Activated CD8-positive, alpha-beta memory T cell treated with anti-CD3 and anti-CD28 coated beads, Interleukin-2, amount 50 U/mL, for 1 hour (primary cell): Measurements from ENCODE around the gene HS6ST1.

Experiments
- DNase-seq: peaks from one replicate; pipeline ENCODE4 v3.0.0-alpha.2; 2020; ENCODE audit errors: extremely low read depth

HS6ST1 gene

DNA sequence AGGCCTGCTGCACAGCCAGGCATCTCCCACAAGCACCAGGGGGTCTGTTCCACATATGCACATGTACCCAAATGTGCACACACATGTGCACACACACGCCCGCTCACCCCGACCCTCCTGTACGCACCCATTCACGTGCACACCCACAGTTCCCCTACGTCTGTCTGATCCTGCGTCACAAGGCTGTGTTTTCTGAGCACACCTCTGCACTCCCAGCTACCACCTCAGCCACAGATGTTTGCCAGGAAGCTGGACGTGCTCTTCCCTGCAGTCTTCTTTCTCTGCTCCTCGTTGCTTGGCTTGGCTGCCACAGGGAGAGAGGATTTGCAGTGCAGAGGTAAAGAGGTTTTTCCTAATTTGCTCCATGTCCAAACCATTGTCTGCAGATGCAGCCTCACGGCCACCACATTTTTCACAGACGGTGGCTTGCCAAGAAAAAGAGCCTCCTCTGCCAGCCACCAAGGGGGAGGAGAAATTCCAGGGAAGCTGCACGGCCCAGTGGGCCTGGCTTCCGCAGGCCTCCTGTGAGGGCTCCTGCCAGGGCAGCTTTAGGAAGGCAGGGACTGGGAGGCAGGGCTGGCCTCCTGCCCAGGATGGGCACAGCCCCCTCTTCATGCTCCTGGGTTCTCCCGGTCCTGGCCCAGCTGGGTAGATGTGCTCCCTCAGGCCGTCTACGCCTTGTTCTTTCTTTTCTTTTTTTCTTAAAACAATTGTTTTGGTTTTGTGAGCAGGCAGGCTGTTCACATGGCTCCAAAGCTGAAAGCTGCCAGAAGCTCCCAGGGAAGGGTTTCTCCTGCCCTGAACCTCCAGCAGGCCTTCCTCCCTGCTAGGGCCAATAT, 29.3 kb upstream of the HS6ST1 start:
- no peak for DNase-seq

DNA sequence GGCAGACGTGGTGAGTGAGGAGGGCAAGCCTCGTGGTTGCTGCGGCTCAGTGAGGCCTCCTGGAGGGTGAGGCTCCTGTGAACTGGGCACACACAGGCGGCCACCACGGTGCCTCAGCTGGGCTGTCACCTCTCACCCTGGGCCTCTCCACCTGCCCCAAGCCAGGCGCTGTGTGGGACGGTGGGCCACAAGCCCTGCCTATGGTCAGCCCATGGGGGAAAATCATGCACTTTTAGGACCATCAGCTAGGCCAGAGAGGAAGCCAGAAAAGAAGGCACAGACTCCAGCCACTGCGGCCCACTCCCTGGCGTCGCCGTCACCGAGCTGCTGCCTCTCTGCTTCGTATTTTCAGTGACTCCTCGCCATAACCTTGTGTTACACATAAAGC, 28.5 kb upstream of the HS6ST1 start:
- no peak for DNase-seq

DNA sequence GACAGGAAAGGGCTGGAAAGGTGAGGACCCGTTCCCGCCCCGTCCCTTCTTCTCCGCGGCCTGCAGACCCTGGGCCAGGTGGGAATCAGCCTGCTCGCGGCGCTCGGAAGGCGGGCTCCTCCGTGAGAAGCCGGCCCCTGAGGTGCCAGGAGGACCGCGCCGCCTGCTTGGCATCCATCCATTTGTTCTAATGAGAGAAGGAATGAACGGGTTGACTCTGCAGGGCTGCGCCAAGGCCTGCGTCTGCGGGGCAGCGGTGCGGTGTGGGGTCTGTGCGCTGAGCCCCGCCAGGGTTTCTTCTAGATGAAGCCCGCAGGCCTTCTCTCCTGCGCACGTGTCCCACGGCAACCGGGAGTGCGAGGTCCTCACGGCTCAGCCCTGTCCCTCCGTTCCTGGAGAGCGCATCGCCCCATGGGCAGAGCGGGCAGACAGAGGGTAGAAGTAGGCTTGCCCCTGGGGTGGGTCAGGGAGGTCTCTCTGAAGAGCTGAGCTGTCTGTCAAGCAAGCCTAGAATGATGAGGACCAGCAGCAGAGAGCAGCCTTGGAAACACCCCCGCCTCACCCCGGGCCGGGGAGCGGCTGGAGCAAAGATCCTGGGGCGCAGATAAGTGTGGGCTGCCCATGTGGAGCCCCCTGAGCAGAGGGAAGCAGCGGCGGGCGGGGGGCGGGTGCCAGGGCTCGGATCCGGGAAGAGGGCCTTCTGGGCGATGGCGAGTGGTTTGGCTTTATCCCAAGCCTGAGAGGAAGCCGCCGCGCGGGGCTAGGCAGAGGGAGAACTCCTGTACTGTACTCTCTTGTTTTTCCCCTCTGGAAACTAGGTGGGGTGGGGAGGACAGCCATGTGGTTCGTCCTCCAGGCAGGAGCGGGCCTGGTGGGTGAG, 27.9 kb upstream of the HS6ST1 start:
- DNase-seq: no peak

DNA sequence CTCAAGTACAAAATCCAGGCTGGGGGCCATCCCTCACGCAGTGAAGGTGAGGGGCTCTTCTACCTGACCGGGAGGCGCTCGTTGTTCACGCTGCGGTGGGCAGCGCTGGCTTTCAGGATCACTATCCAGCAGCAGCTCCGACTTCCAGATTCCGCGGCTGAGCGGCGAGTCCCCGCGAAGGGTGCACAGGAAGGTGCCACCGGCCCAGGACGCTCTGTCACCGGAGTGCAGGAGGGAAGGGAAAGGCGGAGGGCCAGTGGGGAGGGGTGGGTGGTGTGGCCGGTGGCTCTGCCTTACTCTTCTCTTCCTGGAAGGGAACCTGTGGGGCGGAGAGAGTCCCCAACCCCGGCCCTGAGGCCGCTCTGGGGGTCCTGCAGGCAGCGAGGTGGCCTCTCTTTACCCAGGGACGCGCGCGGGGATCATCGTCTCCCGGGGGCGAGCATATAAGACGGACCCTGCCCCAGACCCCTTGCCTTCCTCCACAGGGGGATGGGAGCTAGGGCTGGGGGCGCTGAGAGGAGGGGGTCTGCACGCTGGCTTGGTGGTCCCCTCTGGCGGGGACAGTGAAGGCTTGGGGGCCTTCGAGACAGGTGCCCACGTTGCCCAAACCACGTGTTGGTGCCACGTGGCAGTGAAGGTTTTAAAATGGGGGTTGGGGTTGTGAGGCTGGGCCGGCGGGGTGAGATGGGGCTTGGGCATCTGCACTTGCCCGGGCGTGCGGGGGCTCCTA, 26.9 kb upstream of the HS6ST1 start:
- no peak for DNase-seq

DNA sequence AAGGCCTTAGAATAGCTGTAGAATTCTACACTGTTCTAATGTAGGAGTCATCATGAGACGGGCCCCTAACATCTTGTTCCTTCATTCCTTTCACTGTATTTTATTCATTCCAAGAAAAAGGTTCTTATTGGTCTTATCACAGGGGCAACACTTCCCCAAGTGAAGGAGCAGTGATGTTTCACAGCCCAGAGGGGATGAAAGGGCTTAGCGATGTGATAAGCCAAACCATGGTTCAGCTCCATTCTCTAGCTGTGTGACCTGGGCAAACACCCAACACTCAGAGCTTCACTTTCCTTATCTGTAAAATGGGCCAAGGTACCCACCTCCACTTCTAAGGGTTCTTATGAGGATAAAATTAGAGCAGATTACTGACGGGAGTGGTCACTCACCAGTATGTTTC, 25.4 kb upstream of the HS6ST1 start:
- DNase-seq: no peak

DNA sequence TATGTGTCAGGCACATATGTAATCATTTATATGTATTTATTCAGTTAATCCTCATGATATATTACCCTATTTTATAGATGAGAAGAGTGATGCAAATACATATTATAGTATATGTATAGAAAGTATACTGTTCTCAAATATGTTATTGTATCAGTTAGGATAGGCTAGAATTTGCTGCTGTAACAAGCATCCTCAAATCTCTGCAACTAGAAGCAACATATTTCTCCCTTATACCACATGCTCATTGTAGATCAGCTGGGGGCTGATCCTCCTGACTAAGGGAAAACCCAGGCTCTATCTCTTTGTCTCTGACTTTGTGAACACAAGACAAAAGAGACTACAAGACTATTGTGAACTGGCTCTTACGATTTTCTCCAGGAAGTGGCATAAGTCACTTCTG, 24.8 kb upstream of the HS6ST1 start:
- no peak for DNase-seq

DNA sequence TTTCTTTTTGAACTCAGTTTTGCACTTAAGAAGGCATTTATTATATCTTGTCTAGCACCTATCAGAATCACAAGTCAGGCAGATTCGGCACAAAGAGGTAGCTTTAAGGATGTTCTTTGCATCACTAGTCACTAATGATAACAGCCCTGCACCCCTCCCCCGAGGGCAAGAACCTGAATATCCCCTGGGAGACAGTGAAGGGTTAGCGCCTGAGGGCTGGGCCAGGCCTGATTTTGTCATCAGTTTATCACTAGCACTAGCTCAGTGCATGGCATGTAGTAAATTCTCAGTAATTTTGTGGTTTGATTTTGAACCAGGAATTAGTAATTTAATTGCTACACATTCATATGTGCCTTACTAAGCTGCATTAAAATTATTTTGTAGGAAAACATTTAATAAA, 23.9 kb upstream of the HS6ST1 start:
- DNase-seq: no peak

DNA sequence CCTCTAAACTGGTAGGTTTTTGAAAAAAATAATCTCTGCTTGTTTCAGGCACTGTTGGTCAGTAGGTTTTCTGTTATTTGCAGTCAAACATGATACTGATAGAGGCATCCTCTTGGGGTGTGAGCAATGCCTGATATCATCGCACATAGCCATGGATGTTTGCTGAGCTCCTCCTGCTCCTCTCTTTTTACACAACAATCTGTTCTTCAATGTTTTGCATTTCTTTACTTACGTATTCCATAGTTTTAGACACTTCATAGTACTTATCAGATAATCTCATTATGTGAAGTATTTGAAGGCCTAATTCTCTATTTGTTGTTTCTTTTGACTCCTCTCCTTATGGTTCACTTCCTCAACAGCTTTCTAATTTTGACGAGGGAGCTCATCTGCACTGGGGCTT, 23.0 kb upstream of the HS6ST1 start:
- no peak for DNase-seq

DNA sequence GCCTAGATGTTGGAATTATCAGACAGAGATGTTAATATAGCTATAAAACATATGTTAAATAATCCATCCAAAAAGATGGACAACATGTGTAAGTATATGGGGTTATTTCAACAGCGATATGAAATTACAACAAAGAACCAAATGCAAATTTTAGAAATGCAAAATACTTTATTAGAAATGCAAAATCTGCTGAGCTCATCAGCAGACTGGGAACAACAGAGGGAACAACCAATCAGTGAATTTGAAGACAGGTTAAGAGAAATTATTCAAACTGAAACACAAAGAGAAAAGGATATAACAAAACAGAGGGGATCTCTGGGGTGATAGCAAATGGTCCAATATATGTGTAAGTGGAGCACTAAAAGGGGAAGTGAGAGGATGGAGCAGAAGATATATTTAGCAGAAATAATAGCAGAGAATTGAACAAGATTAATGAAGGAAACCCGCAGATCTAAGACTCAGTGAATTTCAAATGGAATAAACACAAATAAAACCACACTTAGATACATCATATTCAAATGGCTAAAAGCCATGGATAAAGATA, 13.5 kb upstream of the HS6ST1 start:
- DNase-seq: no peak

DNA sequence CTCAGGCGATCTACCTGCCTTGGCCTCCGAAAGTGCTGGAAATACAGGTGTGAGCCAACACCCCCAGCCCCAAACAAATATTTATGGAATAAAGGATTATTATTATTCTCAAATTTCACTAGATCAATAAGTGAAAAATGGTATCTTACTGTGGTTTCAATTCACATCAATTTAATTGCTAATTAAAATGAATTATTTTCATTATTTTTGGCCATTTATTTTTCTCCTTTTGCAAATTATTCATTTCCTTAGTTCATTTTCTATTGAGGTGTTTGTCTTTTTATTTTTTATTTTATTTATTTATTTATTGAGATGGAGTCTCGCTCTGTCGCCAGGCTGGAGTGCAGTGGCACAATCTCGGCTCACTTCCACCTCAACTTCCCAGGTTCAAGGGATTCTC, 11.9 kb upstream of the HS6ST1 start:
- DNase-seq: no peak

DNA sequence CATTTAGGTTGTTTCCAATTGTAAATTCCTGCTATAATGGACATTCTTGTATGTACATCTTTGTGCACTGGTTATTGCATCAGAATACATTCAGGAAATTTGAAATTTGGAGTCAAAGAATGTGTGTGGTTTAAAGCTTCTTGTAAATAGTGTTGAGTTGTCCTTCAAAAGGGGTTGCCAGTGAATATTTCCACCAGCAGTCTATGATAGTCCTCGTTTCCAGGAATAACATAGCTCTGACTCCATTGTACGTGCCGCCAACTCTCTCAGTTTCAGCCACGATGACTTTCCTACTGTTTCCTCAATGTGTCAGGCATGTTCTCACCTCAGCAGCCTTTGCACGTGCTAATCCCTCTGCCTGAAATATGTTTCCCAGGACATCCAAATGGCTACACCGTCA, 10.9 kb upstream of the HS6ST1 start:
- no peak for DNase-seq

DNA sequence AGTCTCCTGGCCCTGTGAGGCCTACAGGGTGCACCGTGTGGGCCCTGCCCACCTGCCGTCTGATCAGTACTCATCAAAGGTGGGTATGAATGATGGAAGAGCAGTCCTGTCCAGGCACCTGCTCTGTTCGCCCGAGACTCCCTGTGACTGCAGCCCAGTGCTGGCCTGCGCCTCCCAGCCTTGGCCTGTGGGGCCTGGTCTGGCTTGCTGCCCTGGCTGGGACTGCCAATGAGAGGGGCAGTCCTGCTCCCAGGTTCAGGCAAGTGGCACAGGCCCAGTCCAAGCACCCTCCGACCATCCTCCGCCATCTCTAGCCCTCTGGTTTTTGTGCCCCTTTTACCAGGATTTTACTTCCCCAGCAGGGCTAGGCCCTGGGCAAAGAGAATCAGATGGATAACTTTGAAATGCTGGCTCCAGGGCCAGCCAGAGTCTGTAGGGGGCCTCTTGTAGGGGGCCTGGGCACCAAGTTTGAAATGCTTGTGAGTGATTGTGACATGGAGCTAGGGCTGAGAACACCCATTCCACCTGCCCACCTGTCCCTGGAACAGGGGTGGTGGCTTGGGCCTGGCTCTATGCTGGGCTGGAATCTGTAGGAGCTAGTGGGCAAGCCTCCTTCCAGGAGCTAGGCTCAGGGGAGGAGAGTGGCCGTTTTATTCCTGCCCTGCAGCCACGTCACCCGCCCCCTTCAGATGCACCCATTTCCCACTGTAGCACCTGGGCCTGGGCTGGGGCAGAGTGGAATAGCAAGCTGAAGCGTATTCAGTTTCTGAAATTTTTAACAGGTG, 8.7 kb upstream of the HS6ST1 start:
- no peak for DNase-seq

DNA sequence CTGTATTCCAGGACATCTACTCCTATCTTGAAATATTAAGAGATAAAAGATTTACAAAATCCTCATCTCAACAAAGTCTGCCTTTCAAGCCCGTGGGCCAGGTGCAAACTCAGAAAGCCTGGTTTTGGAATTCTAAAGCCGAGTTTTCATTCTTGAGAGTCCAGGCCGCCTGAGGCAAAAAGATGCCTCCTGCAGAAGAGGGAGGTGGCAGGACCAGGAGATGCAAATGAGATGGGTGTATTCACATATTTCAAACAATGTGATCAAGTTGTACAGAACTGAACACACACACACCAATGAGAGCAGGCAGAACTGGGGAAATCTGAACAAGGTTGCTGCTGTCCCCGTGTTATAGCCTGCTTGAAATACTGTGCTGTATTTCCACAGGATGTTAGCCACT, 7.7 kb upstream of the HS6ST1 start:
- no peak for DNase-seq

DNA sequence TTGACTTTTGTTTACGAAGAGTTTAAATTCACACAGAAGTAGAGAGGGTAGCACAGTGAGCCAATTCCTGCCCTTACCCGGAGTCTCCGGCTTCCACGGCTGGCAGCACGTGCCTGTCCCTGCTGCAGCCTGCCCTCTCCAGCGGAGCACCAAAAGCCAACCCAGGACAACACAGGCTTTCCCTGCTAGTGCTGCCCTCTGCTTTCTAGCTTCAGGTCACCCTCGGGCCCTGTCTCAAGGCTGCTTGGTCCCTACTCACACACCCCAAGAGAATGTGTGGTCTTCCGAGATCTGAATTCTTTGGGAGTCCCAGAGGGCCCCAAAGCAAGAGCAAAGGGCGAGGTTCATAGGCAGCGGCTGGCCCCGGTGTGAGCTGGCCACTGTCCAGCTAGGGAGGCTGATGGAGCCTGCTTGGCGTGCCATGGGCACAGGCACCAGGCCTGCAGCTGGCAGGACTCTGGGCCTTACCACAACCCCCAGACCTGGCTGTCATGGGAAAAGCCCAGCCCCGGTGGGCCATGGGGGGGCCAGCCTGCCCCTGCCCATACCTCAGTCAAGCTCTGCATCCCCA, 7.0 kb upstream of the HS6ST1 start:
- no peak for DNase-seq

DNA sequence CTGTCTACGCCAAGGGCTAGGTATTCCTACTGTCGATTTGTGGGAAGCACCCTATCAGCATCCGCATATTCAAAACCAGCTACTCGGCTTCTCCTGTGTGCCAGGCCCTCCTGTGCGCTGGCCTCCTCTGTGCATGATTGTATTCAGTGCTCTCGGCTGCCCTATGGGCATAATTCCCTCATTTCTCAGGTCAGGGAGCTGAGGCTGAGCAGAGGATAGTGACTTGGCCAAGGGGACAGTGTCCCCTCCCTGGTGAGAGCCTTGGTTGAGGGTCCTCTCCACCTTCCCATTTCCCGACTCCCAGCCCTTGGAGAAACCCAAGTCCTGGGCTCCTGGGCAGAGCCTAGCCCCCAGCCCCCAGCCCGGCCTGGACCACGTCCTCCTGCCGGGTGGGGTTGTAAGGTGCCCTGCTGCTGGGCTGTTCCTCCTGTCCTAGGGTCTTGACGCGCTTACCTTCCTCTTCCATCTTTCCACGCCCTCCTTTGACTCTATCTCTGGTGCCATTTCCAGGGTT, 6.3 kb upstream of the HS6ST1 start:
- DNase-seq: no peak

DNA sequence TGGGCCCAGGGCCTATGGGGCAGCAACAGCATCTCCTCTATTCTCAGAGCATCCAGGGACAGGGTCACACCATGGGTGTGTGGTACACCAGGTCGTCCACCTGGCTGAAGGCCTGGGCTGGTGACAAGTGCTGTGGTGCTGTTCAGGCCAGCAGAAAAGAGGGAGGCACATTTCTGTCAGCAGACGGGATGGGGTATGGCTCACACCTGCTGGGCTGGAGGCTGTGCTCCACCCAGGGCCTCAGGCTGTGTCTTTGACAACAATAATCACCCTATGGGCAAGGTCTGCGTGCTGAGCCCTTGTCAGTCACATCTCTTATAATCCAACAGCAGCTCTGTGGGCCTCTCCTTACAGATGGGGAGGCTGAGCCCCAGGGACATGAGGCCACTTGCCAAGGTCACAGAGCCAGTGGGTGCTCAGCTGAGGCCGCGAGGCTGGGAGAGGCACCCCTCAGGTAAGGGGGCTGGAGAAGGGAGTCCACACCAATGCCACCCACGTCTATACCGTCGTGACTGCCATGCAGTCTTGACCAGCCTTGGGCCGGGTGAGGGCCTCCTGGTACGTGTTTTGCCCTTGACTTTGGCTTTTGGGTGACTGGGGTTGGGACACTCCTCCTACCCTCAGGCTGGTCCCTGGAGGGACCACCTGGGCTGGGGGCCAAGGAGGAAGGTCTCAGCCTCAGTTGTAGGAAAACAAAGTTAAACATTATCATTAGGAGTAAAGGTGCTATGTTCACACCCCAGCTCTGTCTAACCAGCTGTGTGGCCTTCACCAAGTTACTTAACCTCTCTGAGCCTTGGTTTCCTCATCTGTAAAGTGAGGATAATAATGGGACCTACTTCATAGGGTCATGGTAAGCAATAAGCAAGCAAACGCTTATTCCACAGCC, 5.6 kb upstream of the HS6ST1 start:
- DNase-seq: no peak

DNA sequence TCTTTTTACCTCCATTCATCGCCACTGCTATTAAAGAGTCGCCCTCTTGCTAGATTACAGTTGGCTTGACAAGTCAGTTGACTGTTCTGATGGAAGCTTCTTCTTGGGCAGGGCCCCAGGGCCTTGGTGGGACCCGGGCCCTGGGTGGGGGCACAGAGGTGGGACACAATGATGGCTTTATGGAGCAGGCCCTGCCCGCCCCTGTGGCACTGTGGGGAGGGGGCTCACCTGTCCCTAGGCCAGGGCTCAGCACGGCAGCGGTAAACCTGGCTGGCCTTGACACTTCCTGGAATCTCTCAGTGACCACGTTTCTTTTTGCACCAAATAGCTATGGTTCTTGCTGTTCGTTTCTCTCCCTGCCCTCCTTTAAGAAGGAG, 4.9 kb upstream of the HS6ST1 start:
- no peak for DNase-seq

DNA sequence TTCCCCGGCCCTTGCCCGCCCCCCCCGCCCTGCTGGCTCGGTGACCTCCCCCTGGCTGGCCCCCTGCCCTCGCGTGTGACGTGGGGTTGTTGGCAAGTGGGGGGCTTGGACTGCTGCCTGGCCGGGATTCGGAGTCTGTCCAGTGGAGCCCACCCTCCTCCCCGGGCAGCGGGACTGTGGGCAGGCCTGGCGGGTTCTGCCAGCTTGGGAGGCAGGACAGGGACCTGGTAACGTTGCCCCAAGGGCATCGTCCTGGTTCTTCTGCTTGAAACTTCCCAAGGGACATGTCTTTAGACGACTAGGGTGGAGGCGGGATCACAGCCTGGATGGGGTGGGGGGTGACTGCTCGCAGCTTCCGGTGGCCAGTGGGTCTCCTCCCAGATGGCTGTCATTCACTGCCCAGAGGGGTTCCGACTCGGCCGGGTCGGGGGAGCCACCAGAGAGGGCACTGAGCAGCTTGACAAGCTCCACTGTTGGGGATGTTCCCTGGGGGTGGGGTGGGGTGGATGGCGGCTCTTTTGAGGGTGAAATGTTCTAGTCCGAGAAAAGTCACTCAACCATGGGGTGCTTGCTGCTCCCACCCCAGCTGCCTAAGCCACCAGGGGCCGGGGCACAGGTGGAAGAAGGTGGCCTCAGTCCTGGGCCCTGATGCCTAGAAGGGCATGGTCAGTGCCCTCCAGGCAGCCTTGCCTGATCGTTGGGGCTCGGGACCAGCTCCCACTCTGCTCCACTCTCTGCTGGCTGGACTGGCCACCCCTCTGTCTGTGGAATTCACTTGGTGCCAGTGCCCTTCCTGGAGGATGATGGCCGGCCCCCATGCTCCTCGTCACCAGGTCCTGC, 4.3 kb upstream of the HS6ST1 start:
- DNase-seq: no peak
